GM20431 (cell line): Measurements from ENCODE around the gene IWS1.
"Not testable (repeated sequence)": the region's sequence is repeated elsewhere in the genome, so short reads cannot be mapped to it uniquely, and the experiment has no call there.

Experiments used
- in situ Hi-C: fragments of 300-500 bp; cut with MseI, MboI; formaldehyde crosslinking; loops from one replicate; pipeline ENCODE4 v1.15.0; 2020; ENCODE audit warnings: low sequenced_read_pairs; ENCODE audit not compliant: unreplicated experiment

IWS1 gene

DNA sequence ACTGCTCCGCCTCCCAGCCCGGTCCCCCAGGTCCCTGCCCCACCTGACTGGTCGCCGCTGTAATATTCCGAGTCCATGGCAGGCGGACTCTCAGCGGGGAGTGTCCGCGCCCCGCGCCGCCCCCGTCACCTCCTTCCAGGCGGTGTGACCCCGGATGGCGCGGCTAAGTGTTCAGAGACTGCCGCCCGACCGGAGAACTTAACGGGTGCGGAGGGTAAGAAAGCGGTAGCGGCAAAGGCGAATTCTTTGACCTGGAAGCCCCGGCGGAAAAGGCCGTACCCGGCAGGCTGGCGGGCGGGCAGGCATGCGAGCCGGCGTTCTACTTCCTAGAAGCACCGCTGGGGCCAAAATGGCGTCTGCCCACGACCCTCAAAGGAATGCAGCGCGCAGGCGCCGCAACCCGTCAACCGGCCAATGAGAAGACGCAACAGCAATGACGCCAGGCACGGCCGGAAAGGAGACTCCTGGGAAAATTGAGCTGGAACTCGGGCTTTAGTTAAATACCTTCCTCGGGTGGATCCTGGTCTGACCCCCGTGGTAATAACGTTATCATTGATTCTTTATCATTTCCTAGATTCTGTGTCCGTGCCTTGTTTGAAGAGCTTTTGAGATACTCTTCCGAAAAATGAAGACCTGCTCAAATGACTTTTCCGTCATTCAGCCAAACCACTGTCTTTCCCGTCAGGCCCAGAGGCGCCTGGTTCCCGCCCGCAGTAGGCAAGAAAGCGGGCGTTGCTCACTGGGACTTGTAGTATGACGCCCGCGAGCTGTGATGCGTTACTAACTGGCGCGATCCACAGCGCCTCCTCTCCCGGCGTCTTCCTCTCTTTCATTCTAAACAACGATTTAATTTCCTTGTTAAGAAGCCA, at the start of gene IWS1:
Gene IWS1 (minus strand): TSS at position 358 of the 869 bp plus-strand sequence. CDS start 281 bp downstream, at position 77.
- in situ Hi-C loops = no loop called here

DNA sequence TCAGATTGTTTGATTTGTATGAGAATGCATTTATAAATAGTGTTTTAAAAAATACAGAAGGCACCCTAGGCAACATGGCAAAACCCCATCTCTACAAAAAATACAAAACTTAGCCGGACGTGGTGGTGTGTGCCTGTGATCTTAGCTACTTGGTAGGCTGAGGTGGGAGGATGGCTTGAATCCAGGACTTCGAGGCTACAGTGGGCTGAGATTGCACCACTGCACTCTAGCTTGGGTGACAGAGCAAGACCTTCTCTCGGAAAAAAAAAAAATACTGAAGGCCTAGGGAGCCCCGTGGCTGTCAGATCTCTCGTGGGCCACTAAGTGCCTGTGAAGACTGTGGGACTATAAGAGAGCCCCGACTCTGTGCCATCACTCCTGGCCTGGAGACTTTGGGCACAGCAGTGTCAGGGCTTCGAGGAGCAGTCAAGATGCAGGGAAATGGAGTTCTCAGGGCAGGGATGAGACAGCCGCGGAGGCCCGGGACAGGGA, 49.7 kb upstream of the IWS1 start:
- in situ Hi-C loops = no loop called here

- in situ Hi-C loops = no loop called here
Observed at GRCh38 chr2:127575185-127575765, 49.0 kb upstream of the IWS1 start.

GRCh38 chr2:127574656-127575055, 48.4 kb upstream of the IWS1 start:
- in situ Hi-C loops = no loop called here

- in situ Hi-C loops = no loop called here
Observed at GRCh38 chr2:127573771-127574170, 47.5 kb upstream of the IWS1 start.

DNA sequence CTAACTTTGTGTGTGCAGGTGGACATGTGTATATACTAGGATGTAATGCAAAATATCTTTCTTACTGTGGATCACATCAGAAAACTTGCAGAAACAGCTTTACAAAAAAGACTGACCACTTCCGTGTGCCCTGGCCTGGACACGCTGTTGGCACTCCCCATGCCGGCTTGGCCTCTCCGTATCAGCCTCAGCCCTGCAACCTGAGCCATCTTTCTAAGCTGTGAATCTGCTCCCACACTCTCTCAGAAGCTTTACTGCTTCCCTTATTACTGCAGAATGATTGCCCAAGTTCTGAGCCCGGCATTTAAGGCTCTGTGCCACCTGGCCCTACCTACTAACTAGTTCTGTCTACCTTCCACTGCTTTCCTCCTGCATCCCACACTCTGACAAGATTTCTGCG, 47.0 kb upstream of the IWS1 start:
- in situ Hi-C loops = no loop called here

DNA sequence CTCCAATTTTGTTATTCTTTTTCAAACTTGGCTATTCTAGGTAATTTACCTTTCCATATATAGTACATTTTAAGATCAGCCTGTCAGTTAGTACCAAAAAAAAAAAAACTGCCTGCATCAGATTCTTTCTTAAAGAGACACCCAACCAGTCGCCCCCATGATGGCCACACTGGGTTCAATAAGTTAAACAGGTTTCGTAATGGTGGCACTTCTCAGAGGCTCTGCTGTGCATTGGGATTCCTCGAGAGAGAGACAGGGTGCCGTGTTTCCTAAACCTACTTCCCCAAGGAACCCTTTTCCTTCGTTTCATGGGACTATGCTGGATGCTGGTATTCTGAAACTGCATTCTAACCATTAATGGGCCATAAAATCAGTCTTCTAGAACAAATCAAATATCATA, 46.6 kb upstream of the IWS1 start:
- in situ Hi-C loops = no loop called here

- in situ Hi-C loops = not testable (repeated sequence)
Observed at GRCh38 chr2:127572352-127572751, 46.1 kb upstream of the IWS1 start.

- in situ Hi-C loops = no loop called here
Observed at GRCh38 chr2:127570282-127571250, 44.3 kb upstream of the IWS1 start.

DNA sequence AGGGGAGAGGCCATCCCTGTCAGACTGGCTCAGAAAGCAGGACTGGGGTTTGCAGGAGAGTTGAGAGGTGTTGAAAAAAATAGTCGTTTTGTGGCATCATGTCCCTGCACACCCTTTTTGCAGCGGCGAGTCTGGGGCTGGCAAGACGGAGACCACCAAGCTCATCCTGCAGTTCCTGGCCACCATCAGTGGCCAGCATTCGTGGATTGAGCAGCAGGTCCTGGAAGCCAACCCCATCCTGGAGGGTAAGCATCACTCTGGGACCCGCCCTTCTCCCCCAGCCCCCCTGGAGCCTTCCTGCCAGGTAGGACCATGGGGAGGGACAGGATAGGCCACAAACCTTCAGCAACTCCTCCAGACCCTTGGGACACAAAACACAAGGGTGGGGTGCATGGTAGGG, 43.4 kb upstream of the IWS1 start:
- in situ Hi-C loops = no loop called here

DNA sequence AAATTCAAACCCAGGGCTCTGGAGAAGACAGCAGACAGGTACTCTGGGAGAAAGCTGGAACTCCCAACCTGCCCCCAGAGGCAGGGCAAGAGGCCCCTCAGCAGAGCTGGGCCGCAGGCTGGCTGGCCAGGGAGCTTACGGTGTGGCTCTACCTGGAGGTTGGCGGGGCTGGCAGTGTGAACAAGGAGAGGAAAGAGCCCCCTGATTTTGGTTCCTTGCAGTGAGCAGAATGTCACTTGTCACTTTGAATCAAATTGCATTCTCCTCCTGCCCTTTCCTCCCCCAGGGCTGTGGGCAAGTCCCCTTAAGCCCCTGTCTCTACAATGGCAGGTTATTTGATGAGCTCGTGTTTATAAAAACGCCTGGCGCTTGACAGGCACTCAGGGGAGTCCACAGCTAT, 41.8 kb upstream of the IWS1 start:
- in situ Hi-C loops = no loop called here

DNA sequence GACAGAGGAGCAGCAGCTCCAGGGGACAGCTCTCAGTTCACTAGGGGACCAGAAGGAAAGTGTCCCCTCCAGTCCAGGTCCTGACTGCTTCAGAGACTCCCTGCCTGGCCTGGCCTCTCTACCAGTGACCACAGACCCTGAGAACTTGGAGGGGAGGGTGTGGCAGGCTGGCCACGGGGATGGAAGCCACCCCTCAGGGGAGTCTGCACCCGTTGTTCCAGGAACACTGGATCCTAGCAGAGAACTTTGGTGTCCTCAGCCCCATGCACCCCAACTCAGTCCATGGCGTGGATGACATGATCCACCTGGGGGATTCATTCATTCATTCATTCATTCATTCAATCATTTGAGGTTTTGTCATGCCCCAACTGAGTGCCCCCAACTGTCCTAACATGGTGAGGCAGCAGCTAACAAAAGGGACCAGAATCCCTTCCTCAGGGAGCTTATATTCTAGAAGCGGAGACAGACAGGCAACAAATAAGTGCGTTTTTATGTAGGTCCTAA, 41.1 kb upstream of the IWS1 start:
- in situ Hi-C loops = no loop called here

DNA sequence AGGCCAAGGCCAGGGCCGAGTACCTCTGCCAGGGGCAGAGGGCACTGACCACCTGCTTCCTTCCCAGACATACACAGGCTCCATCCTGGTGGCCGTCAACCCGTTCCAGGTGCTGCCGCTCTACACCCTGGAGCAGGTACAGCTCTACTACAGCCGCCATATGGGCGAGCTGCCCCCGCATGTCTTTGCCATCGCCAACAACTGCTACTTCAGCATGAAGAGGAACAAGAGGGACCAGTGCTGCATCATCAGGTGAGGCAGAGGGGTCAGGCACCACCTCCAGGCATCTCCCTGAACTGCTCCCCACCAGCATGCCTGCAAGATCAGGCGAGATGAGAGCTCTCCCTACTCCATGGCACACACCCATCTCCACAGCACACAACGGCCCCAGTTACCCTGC, 40.3 kb upstream of the IWS1 start:
- in situ Hi-C loops = no loop called here

DNA sequence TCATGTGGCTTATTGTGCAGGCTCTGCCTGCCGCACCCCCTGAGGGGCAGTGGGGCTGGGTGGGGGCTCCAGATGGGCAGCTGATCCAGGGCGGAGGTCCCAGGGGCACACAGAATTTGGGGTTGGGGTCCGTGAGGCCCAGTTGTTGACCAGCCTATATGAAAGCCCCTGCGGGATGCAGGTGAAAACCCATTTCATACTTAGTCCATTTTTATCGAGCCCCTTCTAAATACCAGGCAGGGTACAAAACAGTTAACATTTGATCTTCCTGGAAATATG, 39.8 kb upstream of the IWS1 start:
- in situ Hi-C loops = no loop called here

DNA sequence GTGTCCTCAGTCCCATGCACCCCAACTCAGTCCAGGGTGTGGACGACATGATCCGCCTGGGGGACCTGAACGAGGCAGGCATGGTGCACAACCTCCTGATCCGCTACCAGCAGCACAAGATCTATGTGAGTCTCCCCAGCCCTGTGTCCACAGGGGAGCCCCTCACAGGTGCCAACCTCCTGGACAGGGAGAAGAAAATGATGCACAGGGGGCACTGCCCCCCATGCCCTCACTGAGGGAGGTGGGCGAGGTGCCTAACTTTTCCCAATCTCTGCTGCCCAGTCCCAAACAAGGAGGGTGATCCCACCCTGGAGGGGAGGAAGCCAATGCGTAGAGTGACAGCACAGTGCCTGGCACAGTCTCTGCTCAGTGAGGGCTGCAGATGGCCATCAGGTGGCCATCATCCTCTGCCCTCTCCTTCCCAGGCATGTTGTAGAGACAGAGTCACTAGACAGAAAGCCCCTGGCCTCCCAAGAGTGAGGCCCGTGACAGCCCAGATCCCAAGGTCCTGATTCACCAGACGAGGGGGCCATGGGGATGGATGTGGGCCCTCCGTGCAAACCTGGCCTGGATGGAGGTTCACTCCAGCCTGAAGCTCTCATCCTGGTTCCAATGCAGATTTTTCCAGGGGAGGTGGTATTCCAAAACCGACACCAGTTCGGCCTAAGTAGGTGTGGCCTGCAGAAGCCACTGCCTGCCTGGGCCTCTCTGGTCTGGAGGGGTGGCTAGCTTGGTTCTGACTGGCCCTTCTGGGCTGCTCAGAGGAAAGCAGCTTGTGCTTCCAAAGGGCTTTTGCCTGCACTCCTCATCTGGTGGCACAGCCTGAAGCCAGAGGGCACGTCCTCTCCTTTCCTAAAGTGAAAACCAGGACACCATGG, 39.2 kb upstream of the IWS1 start:
- in situ Hi-C loops = no loop called here

- in situ Hi-C loops = no loop called here
Observed at GRCh38 chr2:127564429-127565260, 38.4 kb upstream of the IWS1 start.

- in situ Hi-C loops = no loop called here
Observed at GRCh38 chr2:127563458-127564428, 37.5 kb upstream of the IWS1 start.

GRCh38 chr2:127562936-127563335, 36.6 kb upstream of the IWS1 start:
- in situ Hi-C loops = no loop called here
